NCI-H2171 (cell line): ENCODE measurements around the gene ARF6.

Experiments used
- DNase-seq: peaks from one replicate; lab custom pipeline; 2025; lab: John Stamatoyannopoulos, UW

The ARF6 gene

GRCh38 chr14:49940808-49941421, 48.0 kb downstream of the ARF6 start:
- DNase-seq = no peak

GRCh38 chr14:49942090-49942489, 49.2 kb downstream of the ARF6 start:
- no peak for DNase-seq

- no peak for DNase-seq
These were observed 51.6 kb downstream of the ARF6 start for GRCh38 chr14:49944501-49944900.

GRCh38 chr14:49945448-49946319, 52.8 kb downstream of the ARF6 start:
- no peak for DNase-seq
